SK-N-SH treated with all-trans-retinoic acid at 6 μM for 48 hours (cell line): Measurements from ENCODE around the gene ABHD10.

Experiments used
- ATAC-seq: fragments of 200-7000 bp; cut with Tn5 transposase; 3 replicates; pipeline ENCODE4 v1.9.1; 2020; ENCODE audit warnings: mild to moderate bottlenecking, moderate library complexity
- ARNTL ChIP-seq: fragments of 450-650 bp; formaldehyde crosslinking; IDR thresholded peaks from 2 replicates; pipeline ENCODE4 v1.5.0; 2020; ENCODE audit warnings: low read depth, mild to moderate bottlenecking, moderate library complexity, borderline replicate concordance
- BACH2 ChIP-seq: fragments of 250-450 bp; sonication (Bioruptor Pico); IDR thresholded peaks from 2 replicates; pipeline ENCODE4 v1.9.0; 2021; ENCODE audit warnings: mild to moderate bottlenecking, borderline replicate concordance
- CSDC2 ChIP-seq: fragments of 250-450 bp; sonication (Bioruptor Pico); IDR thresholded peaks from 2 replicates; pipeline ENCODE4 v1.5.0; 2020; ENCODE audit warnings: mild to moderate bottlenecking, moderate library complexity
- GLIS3 ChIP-seq: fragments of 250-450 bp; sonication (Bioruptor Pico); IDR thresholded peaks from 2 replicates; pipeline ENCODE4 v1.5.0; 2020; ENCODE audit warnings: mild to moderate bottlenecking, moderate library complexity
- ISL1 ChIP-seq: fragments of 250-450 bp; sonication (Bioruptor Pico); IDR thresholded peaks from 2 replicates; pipeline ENCODE4 v2.1.2; 2022; ENCODE audit warnings: mild to moderate bottlenecking, moderate library complexity
- OSR1 ChIP-seq: fragments of 250-450 bp; sonication (Bioruptor Pico); IDR thresholded peaks from 2 replicates; pipeline ENCODE4 v1.8.0; 2022; ENCODE audit warnings: moderate library complexity, mild to moderate bottlenecking, inconsistent platforms
- POU6F1 ChIP-seq: fragments of 250-450 bp; sonication (Bioruptor Pico); IDR thresholded peaks from 2 replicates; pipeline ENCODE4 v1.8.0; 2021; ENCODE audit warnings: low read depth, mild to moderate bottlenecking, moderate library complexity, borderline replicate concordance
- PPARA ChIP-seq: fragments of 250-450 bp; sonication (Bioruptor Pico); IDR thresholded peaks from 2 replicates; pipeline ENCODE4 v1.5.0; 2020; ENCODE audit warnings: mild to moderate bottlenecking, borderline replicate concordance
- RARB ChIP-seq: fragments of 250-450 bp; sonication (Bioruptor Pico); IDR thresholded peaks from 2 replicates; pipeline ENCODE4 v1.8.0; 2021; ENCODE audit warnings: mild to moderate bottlenecking, moderate library complexity
- SNAI2 ChIP-seq: fragments of 250-450 bp; sonication (Bioruptor Pico); IDR thresholded peaks from 2 replicates; pipeline ENCODE4 v1.5.0; 2020; ENCODE audit warnings: mild to moderate bottlenecking, moderate library complexity
- TCF4 ChIP-seq: fragments of 250-450 bp; sonication (Bioruptor Pico); IDR thresholded peaks from 2 replicates; pipeline ENCODE4 v1.8.0; 2021; ENCODE audit warnings: mild to moderate bottlenecking, moderate library complexity, borderline replicate concordance
- TOX ChIP-seq: fragments of 250-450 bp; sonication (Bioruptor Pico); IDR thresholded peaks from 2 replicates; pipeline ENCODE4 v1.8.0; 2021; ENCODE audit warnings: mild to moderate bottlenecking, moderate library complexity, borderline replicate concordance
- TSHZ2 ChIP-seq: fragments of 250-450 bp; sonication (Bioruptor Pico); IDR thresholded peaks from 2 replicates; pipeline ENCODE4 v1.5.0; 2020; ENCODE audit warnings: mild to moderate bottlenecking, moderate library complexity
- ZC3H10 ChIP-seq: fragments of 250-450 bp; sonication (Bioruptor Pico); IDR thresholded peaks from 2 replicates; pipeline ENCODE4 v1.5.1; 2021; ENCODE audit warnings: mild to moderate bottlenecking, moderate library complexity
- ZFP3 ChIP-seq: fragments of 250-450 bp; sonication (Bioruptor Pico); IDR thresholded peaks from 2 replicates; pipeline ENCODE4 v1.5.0; 2020; ENCODE audit warnings: mild to moderate bottlenecking, moderate library complexity
- ZNF565 ChIP-seq: fragments of 450-650 bp; formaldehyde crosslinking; conservative IDR thresholded peaks from 2 replicates; pipeline ENCODE4 v1.5.0; 2020; ENCODE audit warnings: low read depth, mild to moderate bottlenecking, moderate library complexity
- ZNF70 ChIP-seq: fragments of 450-650 bp; formaldehyde crosslinking; IDR thresholded peaks from 2 replicates; pipeline ENCODE4 v1.5.0; 2020; ENCODE audit warnings: mild to moderate bottlenecking, moderate library complexity
- ZNF8 ChIP-seq: fragments of 450-650 bp; formaldehyde crosslinking; IDR thresholded peaks from 2 replicates; pipeline ENCODE4 v1.5.0; 2020; ENCODE audit warnings: mild to moderate bottlenecking, moderate library complexity
- TF ChIP-seq, protein P1 (sequence below): fragments of 250-450 bp; sonication (Bioruptor Pico); IDR thresholded peaks from 2 replicates; pipeline ENCODE4 v1.5.1; 2021; ENCODE audit warnings: mild to moderate bottlenecking, moderate library complexity
- TF ChIP-seq, protein P2 (sequence below): fragments of 250-450 bp; sonication (Bioruptor Pico); IDR thresholded peaks from 2 replicates; pipeline ENCODE4 v1.5.1; 2020; ENCODE audit warnings: low read depth, mild to moderate bottlenecking, moderate library complexity

ABHD10 gene

DNA sequence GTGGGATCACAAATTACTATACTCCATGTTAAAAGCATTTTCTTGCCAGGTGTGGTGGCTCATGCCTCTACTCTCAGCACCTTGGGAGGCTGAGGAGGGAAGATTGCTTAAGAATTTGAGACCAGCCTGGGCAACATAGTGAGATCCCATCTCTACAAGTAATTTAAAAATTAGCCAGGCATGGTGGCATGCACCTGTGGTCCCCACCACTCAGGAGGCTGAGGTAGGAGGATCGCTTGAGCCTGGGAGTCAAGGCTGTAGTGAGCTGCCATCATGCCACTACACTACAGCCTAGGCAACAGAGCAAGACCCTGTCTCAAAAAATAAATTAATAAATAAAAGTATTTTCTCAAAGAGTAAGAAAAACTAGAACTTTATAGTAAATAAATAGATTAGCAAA lies 22.9 kb upstream of the ABHD10 start:
- ATAC-seq = no peak
- TF ChIP-seq, protein P1, sequence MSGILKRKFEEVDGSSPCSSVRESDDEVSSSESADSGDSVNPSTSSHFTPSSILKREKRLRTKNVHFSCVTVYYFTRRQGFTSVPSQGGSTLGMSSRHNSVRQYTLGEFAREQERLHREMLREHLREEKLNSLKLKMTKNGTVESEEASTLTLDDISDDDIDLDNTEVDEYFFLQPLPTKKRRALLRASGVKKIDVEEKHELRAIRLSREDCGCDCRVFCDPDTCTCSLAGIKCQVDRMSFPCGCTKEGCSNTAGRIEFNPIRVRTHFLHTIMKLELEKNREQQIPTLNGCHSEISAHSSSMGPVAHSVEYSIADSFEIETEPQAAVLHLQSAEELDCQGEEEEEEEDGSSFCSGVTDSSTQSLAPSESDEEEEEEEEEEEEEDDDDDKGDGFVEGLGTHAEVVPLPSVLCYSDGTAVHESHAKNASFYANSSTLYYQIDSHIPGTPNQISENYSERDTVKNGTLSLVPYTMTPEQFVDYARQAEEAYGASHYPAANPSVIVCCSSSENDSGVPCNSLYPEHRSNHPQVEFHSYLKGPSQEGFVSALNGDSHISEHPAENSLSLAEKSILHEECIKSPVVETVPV = no peak
- TF ChIP-seq ZNF70 (no peak), ISL1 (CRISPR knock-in tag) (no peak), BACH2 (no peak), ARNTL (CRISPR knock-in tag) (no peak), ZNF565 (CRISPR knock-in tag) (no peak), SNAI2 (CRISPR knock-in tag) (no peak), ZFP3 (CRISPR knock-in tag) (no peak), GLIS3 (no peak)
- TF ChIP-seq, protein P2, sequence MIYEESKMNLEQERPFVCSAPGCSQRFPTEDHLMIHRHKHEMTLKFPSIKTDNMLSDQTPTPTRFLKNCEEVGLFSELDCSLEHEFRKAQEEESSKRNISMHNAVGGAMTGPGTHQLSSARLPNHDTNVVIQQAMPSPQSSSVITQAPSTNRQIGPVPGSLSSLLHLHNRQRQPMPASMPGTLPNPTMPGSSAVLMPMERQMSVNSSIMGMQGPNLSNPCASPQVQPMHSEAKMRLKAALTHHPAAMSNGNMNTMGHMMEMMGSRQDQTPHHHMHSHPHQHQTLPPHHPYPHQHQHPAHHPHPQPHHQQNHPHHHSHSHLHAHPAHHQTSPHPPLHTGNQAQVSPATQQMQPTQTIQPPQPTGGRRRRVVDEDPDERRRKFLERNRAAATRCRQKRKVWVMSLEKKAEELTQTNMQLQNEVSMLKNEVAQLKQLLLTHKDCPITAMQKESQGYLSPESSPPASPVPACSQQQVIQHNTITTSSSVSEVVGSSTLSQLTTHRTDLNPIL (CRISPR knock-in tag) = no peak

DNA sequence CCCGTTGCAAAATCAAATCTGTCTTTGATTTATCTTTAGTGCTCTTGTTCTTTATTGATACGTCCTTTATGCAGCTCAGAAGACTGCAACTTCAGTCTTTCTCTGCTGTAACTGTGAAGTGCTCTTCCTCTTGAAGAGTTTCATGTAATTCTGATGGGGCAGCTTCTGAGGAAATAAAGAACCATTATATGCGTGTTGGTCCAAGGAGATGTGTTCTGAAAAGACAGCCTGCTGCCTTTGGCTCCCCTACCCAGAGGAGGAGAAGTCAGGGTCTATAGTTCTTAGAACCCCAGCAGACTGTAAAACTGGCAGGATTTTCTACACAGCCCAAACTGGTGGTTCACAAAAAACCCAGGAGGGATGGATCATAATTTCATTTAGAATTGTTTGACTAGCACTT lies 22.4 kb upstream of the ABHD10 start:
- TF ChIP-seq SNAI2 (CRISPR knock-in tag) (no peak), ZFP3 (CRISPR knock-in tag) (no peak), POU6F1 (CRISPR knock-in tag) (no peak), TCF4 (CRISPR knock-in tag) (no peak), GLIS3 (no peak), OSR1 (no peak)
- ATAC-seq = no peak

DNA sequence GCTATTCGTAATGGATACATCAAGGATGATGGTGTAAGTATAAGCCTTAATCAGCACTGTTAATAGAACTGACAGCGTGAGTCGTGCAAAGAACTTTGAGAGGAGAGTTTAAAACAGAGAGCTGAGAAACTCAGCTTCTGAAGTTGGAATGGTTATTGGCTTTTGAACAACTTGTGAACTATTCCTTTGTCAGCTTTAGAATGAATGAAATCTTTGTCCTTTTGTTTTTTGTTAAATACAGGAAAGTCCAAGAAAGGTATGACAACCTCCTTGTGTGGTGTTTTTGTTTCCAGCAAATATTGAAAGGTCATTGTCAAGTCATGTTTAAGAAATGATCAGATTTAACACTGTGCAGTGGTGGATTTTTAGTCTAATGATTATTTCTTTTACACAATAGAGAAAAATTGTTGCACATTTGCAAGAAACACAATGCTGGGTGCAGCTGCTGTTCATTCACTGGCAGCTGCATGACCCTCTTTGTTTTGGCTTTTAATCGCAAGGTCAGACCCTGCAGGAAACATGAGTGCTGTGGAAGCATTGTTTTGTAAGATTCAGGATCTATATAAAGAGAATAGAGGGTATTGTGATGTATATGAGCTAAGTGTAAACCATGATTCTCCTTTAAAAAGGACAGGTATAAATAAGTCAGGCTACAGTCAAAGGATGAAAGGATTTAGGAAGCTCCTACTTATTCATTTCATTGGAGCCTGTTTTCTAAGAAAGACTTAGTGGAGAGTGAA lies 21.7 kb upstream of the ABHD10 start:
- TF ChIP-seq ZNF70 (no peak), OSR1 (no peak), ZNF565 (CRISPR knock-in tag) (no peak), CSDC2 (CRISPR knock-in tag) (no peak), PPARA (CRISPR knock-in tag) (no peak), ARNTL (CRISPR knock-in tag) (no peak), RARB (CRISPR knock-in tag) (no peak), SNAI2 (CRISPR knock-in tag) (no peak), TSHZ2 (no peak), ZC3H10 (CRISPR knock-in tag) (no peak), TOX (CRISPR knock-in tag) (no peak), ZNF8 (CRISPR knock-in tag) (no peak), POU6F1 (CRISPR knock-in tag) (no peak), ISL1 (CRISPR knock-in tag) (no peak)
- TF ChIP-seq, protein P1 = no peak
- TF ChIP-seq, protein P2 (CRISPR knock-in tag) = no peak
- ATAC-seq = no peak
